Brain microvascular endothelial cell (primary cell): Measurements from ENCODE around the gene SSU72.
A peak's percentile ranks its signal among the peaks of the same experiment; 100 is the strongest.

Source experiments
- DNase-seq: peaks from one replicate; pipeline ENCODE4 v3.0.0-alpha.2; 2020
- H3K27ac ChIP-seq: fragments of 250-450 bp; sonication (Bioruptor Pico); 2 replicates; pipeline ENCODE4 v1.5.1; 2020; ENCODE audit warnings: mild to moderate bottlenecking, moderate library complexity
- H3K27me3 ChIP-seq: fragments of 250-450 bp; sonication (Bioruptor Pico); replicated peaks from 2 replicates; pipeline ENCODE4 v1.5.1; 2020; ENCODE audit warnings: mild to moderate bottlenecking
- H3K36me3 ChIP-seq: fragments of 250-450 bp; sonication (Bioruptor Pico); replicated peaks from 2 replicates; pipeline ENCODE4 v1.5.1; 2020; ENCODE audit warnings: mild to moderate bottlenecking
- H3K4me3 ChIP-seq: 2 replicates; pipeline ENCODE4 v1.5.1; 2011; ENCODE audit warnings: low read depth, mild to moderate bottlenecking, control low read depth, low read length, moderate library complexity
- CTCF ChIP-seq: IDR thresholded peaks from 2 replicates; pipeline ENCODE4 v1.5.1; 2011; ENCODE audit warnings: low read depth, mild to moderate bottlenecking, moderate library complexity, low read length, control low read depth, inconsistent platforms; ENCODE audit errors: missing control alignments
- in situ Hi-C: cut with HindIII; loops from 2 replicates; pipeline ENCODE4 v1.10.0; 2017; ENCODE audit warnings: low sequenced_read_pairs, low pct_ligation_motif_present

Gene SSU72

GRCh38 chr1:1621173-1622009 lies 46.7 kb upstream of the SSU72 start:
- Histone ChIP-seq H3K27ac (no peak overlapping the region), H3K36me3 (peaks cover 3% of the 10 kb centered on the region), H3K27me3 (no peaks in the 10 kb centered on the region), H3K4me3 (no peak overlapping the region)
- in situ Hi-C loops = no loop called here
- no peak for TF ChIP-seq CTCF
- no peak for DNase-seq

- no peak for DNase-seq
- TF ChIP-seq CTCF = no peak
- H3K36me3 ChIP-seq = peaks cover 3% of the 10 kb centered on the region
- no peak overlapping the region for H3K4me3 ChIP-seq
- H3K27ac ChIP-seq = no peak overlapping the region
- in situ Hi-C loops = no loop called here
- no peaks in the 10 kb centered on the region for H3K27me3 ChIP-seq
Observed at GRCh38 chr1:1620433-1621139, 45.9 kb upstream of the SSU72 start.

GRCh38 chr1:1619917-1620361 lies 45.3 kb upstream of the SSU72 start:
- H3K36me3 ChIP-seq = peaks cover 3% of the 10 kb centered on the region
- in situ Hi-C loops = no loop called here
- no peak overlapping the region for H3K27ac ChIP-seq
- TF ChIP-seq CTCF = peak; percentile 52
- no peak for DNase-seq
- no peak overlapping the region for H3K4me3 ChIP-seq
- H3K27me3 ChIP-seq = no peaks in the 10 kb centered on the region

DNA sequence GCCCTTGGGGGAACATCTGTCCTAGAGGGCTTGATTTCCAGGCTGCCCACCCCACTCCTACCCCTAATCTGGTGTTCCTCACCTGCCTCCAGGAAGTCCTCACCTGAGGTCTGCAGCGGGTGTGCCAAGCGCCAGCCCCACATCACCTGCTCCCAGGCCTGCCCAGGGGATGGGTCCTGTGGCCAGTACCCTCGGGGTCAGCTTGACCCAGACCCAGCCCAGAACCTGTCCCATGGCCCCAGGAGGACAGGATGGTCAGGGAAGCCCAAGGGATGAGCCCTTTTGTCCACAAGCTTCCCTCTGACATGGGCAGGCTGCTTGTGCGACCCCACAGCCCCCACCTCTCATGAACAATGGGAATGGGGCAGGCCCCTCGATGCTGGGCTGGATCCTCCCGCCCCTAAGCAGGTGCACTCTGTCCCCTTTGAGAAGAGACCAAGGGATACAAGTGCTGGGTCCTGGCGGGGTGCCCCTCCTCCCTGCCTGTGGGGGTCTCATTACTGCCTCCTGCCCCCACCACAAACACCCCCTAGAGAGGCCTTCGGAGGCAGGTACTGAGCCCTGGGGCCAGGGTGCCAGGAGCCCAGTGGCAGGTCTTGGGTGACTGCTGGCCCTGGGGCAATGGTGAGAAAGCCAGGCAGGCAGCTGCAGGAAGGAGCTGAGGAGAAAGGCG lies 43.9 kb upstream of the SSU72 start:
- in situ Hi-C loops = no loop called here

DNA sequence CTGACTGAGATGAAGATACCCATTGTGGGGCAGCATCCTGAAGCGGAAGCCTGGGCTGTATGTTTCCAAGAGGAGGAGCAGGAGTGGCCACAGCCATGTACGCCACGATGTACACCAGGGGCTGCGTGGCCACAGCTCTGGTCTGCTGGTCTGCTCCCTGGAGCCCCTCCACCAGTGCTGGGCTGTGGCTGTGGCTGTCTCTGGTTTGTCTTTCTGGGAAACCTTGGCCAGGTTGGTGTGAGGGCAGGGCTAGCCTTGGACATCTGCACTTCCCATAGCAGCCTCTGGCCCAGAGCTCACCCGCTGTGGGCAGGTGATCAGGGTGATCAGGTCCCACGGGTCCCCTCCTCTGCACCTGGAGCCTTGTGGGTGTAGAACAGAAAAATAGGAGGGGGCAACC lies 43.3 kb upstream of the SSU72 start:
- H3K27me3 ChIP-seq = no peaks in the 10 kb centered on the region
- no peak overlapping the region for H3K27ac ChIP-seq
- in situ Hi-C loops = no loop called here
- H3K36me3 ChIP-seq = peaks cover 3% of the 10 kb centered on the region
- H3K4me3 ChIP-seq = no peak overlapping the region
- TF ChIP-seq CTCF = no peak
- no peak for DNase-seq

More for the DNA sequence above, 43.9 kb upstream of the SSU72 start:
- DNase-seq = no peak
- no peak overlapping the region for H3K27ac ChIP-seq
- TF ChIP-seq CTCF = no peak
- H3K4me3 ChIP-seq = no peak overlapping the region
- H3K27me3 ChIP-seq = no peaks in the 10 kb centered on the region
- peaks cover 3% of the 10 kb centered on the region for H3K36me3 ChIP-seq
